HEK293 (cell line): ENCODE measurements around the gene ZNF227.

Experiments used
- CTCF ChIP-seq: fragments of 450-650 bp; formaldehyde crosslinking; IDR thresholded peaks from 2 replicates; pipeline ENCODE4 v1.5.1; 2016; ENCODE audit warnings: missing biosample characterization, missing genetic modification characterization
- FEZF1 ChIP-seq: fragments of 450-650 bp; formaldehyde crosslinking; IDR thresholded peaks from 2 replicates; pipeline ENCODE4 v1.5.1; 2016; ENCODE audit warnings: missing biosample characterization, missing genetic modification characterization
- INSM2 ChIP-seq: fragments of 450-650 bp; formaldehyde crosslinking; IDR thresholded peaks from 2 replicates; pipeline ENCODE4 v1.5.1; 2016; ENCODE audit warnings: missing biosample characterization, missing genetic modification characterization
- MYNN ChIP-seq: fragments of 450-650 bp; formaldehyde crosslinking; IDR thresholded peaks from 2 replicates; pipeline ENCODE4 v1.5.1; 2016; ENCODE audit warnings: missing biosample characterization, missing genetic modification characterization, borderline replicate concordance
- RBAK ChIP-seq: fragments of 450-650 bp; formaldehyde crosslinking; IDR thresholded peaks from 2 replicates; pipeline ENCODE4 v1.5.1; 2016; ENCODE audit warnings: missing biosample characterization, missing genetic modification characterization
- REST ChIP-seq: fragments of 450-650 bp; formaldehyde crosslinking; IDR thresholded peaks from 2 replicates; pipeline ENCODE4 v1.5.1; 2016; ENCODE audit warnings: missing biosample characterization, missing genetic modification characterization
- YY1 ChIP-seq: fragments of 450-650 bp; formaldehyde crosslinking; IDR thresholded peaks from 2 replicates; pipeline ENCODE4 v1.5.1; 2018; ENCODE audit warnings: missing biosample characterization, missing genetic modification characterization
- ZBTB1 ChIP-seq: fragments of 450-650 bp; formaldehyde crosslinking; IDR thresholded peaks from 2 replicates; pipeline ENCODE4 v1.5.1; 2016; ENCODE audit warnings: missing biosample characterization, missing genetic modification characterization
- ZBTB44 ChIP-seq: fragments of 450-650 bp; IDR thresholded peaks from 2 replicates; pipeline ENCODE4 v1.5.1; 2018; ENCODE audit warnings: missing biosample characterization, mild to moderate bottlenecking, missing genetic modification characterization
- ZEB2 ChIP-seq: fragments of 450-650 bp; formaldehyde crosslinking; IDR thresholded peaks from 2 replicates; pipeline ENCODE4 v1.5.1; 2016; ENCODE audit warnings: missing biosample characterization, missing genetic modification characterization
- ZNF211 ChIP-seq: fragments of 450-650 bp; formaldehyde crosslinking; IDR thresholded peaks from 2 replicates; pipeline ENCODE4 v1.5.1; 2016; ENCODE audit warnings: low read depth, missing biosample characterization, missing genetic modification characterization
- ZNF239 ChIP-seq: fragments of 450-650 bp; formaldehyde crosslinking; IDR thresholded peaks from 2 replicates; pipeline ENCODE4 v1.5.1; 2016; ENCODE audit warnings: missing biosample characterization, missing genetic modification characterization
- ZNF274 ChIP-seq, 2 experiments: fragments of 200-500 bp in 1 of 2; fragments of 450-650 bp in 1 of 2; sonication (Bioruptor generic) in 1 of 2; formaldehyde crosslinking in 1 of 2; IDR thresholded peaks; 2 replicates each; pipeline versions ENCODE4 v1.5.1 to v1.6.1; 2014 to 2016; ENCODE audit warnings: borderline replicate concordance in 1 of 2, inconsistent platforms in 1 of 2, low read length in 1 of 2, missing biosample characterization in 1 of 2, missing genetic modification characterization in 1 of 2

- no peak for TF ChIP-seq ZNF211 (tag by site-specific recombination)
- TF ChIP-seq ZBTB44 (tag by site-specific recombination) = no peak
- TF ChIP-seq MYNN (tag by site-specific recombination) = no peak
- no peak for TF ChIP-seq INSM2
- TF ChIP-seq ZEB2 = no peak
- no peak for TF ChIP-seq CTCF (tag by site-specific recombination)
- no peak for TF ChIP-seq REST
- no peak for TF ChIP-seq FEZF1
- no peak for TF ChIP-seq ZNF274 (IDR thresholded peaks at IDR 0.05; ENCODE audit: low read length)
- no peak for TF ChIP-seq ZNF274 (tag by site-specific recombination; IDR thresholded peaks at IDR 0.05; ENCODE audit: borderline replicate concordance)
- TF ChIP-seq YY1 (tag by site-specific recombination) = no peak
- no peak for TF ChIP-seq ZBTB1 (tag by site-specific recombination)
- TF ChIP-seq RBAK (tag by site-specific recombination) = no peak
- no peak for TF ChIP-seq ZNF239 (tag by site-specific recombination)
These were observed 48.5 kb upstream of the ZNF227 start for GRCh38 chr19:44163789-44164188.
